ENCODE data around the gene ANO4.
A peak's percentile ranks its signal among the peaks of the same experiment; 100 is the strongest.
"Not testable (repeated sequence)": the region's sequence is repeated elsewhere in the genome, so short reads cannot be mapped to it uniquely, and the experiment has no call there.

ANO4 gene

DNA sequence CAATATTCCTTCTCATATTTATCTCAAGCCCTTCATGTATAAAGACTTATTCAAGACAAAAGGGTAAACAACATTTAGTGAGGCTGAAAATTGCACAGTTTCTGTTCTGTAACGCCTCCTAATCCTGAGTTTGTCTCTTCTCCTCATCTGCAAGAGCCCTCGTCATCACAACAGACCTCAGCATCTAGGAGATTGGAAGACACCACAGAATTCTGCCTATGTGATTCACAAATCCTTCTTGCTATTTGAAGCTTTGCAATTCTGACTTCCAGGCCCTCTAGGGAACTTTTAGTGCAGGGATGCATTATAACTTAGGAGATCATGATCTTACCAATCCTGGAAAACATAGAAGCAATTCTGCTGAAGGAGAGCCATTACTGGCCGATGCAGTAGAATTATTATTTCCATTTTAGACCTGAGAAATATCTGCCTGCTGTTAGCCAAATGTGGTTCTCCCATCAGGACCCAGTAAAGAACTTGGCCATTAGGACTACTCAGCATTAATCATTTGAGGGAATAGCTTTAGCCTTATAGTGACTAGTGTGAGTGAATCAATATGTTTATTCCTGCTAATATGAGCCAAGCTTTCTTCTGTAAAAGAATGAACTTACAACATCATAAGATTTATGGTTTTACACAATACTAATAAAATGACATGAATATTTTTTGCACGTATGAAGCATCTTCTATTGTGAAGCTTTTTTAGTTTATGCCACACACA is 119.5 kb downstream of the ANO4 start:
- no peaks in the 10 kb centered on the region for H3K4me1 ChIP-seq (ENCODE audit: insufficient read depth, insufficient read length)
- H3K36me3 ChIP-seq (ENCODE audit: insufficient read depth, insufficient read length, low read length), result peaks cover 3% of the 10 kb centered on the region
- no peak overlapping the region for H3K4me3 ChIP-seq (ENCODE audit: insufficient read length, low read depth)
- no peaks in the 10 kb centered on the region for H3K9me3 ChIP-seq (ENCODE audit: insufficient read depth, low read length)
- H3K27me3 ChIP-seq (ENCODE audit: insufficient read depth, insufficient read length), result no peaks in the 10 kb centered on the region
- no peak overlapping the region for H3K9ac ChIP-seq (ENCODE audit: insufficient read length, low read depth)
- TF ChIP-seq YY1 (IDR thresholded peaks at IDR 0.05; ENCODE audit: insufficient read depth, insufficient read length) (no peak), ZNF274 (IDR thresholded peaks at IDR 0.05; ENCODE audit: low read depth, low read length) (no peak), SUZ12 (IDR thresholded peaks at IDR 0.05; ENCODE audit: extremely low read depth, insufficient read depth, insufficient read length) (no peak)
- DNase-seq (ENCODE audit: low read depth, low spot score), result no peak

DNA sequence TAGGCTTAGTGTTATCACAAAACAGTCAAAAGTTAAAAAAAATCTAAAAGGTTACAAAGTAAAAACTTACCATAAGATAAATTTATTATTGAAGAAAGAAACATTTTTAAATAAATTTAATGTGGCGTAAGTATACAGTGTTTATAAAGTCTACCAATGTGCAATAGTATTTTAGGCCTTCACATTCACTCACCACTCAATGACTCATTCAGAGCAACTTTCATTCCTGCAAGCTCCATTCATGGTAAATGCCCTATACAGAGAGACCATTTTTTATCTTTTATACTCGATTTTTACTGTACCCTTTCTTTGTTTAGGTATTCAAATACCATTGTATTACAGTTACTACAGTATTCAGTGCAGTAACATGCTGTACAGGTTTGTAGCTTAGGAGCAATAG is 124.5 kb downstream of the ANO4 start:
- Histone ChIP-seq H3K9me3 (ENCODE audit: insufficient read depth, low read length) (no peaks in the 10 kb centered on the region; the same call in 1 of the 2 replicates), H3K9ac (ENCODE audit: insufficient read length, low read depth) (no peak overlapping the region), H3K36me3 (ENCODE audit: insufficient read depth, insufficient read length, low read length) (no peaks in the 10 kb centered on the region), H3K4me1 (ENCODE audit: insufficient read depth, insufficient read length) (no peaks in the 10 kb centered on the region), H3K27me3 (ENCODE audit: insufficient read depth, insufficient read length) (no peaks in the 10 kb centered on the region), H3K4me3 (ENCODE audit: insufficient read length, low read depth) (no peak overlapping the region)
- TF ChIP-seq ZNF274 (IDR thresholded peaks at IDR 0.05; ENCODE audit: low read depth, low read length), result no peak
- no peak for TF ChIP-seq SUZ12 (IDR thresholded peaks at IDR 0.05; ENCODE audit: extremely low read depth, insufficient read depth, insufficient read length)
- no peak for TF ChIP-seq YY1 (IDR thresholded peaks at IDR 0.05; ENCODE audit: insufficient read depth, insufficient read length)
- DNase-seq (ENCODE audit: low read depth, low spot score), result no peak

DNA sequence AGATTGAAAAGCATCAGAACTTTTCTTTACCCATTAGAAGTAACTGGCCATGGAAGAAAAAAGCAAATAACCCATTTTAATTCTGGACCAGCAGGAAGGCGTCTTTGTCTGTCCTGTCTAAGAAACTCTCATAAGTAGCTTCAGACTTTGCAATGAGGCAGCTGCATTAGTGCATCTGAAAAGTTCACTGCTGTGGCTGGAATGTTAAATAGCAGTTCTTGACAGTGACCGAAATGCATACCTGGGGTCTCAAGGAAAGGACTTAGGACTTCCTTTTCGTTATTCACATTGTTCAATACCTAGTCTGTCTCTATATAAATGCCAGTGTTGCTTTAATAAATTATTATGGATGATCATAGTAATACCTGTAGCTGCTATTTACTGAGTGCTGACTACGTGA is 125.9 kb downstream of the ANO4 start:
- Histone ChIP-seq H3K9me3 (ENCODE audit: insufficient read depth, low read length) (no peaks in the 10 kb centered on the region; the same call in 1 of the 2 replicates), H3K4me3 (ENCODE audit: insufficient read length, low read depth) (no peak overlapping the region), H3K9ac (ENCODE audit: insufficient read length, low read depth) (no peak overlapping the region), H3K27me3 (ENCODE audit: insufficient read depth, insufficient read length) (no peaks in the 10 kb centered on the region), H3K4me1 (ENCODE audit: insufficient read depth, insufficient read length) (no peaks in the 10 kb centered on the region), H3K36me3 (ENCODE audit: insufficient read depth, insufficient read length, low read length) (no peaks in the 10 kb centered on the region)
- no peak for TF ChIP-seq ZNF274 (IDR thresholded peaks at IDR 0.05; ENCODE audit: low read depth, low read length)
- peak; percentile 9 for DNase-seq (ENCODE audit: low read depth, low spot score)

DNA sequence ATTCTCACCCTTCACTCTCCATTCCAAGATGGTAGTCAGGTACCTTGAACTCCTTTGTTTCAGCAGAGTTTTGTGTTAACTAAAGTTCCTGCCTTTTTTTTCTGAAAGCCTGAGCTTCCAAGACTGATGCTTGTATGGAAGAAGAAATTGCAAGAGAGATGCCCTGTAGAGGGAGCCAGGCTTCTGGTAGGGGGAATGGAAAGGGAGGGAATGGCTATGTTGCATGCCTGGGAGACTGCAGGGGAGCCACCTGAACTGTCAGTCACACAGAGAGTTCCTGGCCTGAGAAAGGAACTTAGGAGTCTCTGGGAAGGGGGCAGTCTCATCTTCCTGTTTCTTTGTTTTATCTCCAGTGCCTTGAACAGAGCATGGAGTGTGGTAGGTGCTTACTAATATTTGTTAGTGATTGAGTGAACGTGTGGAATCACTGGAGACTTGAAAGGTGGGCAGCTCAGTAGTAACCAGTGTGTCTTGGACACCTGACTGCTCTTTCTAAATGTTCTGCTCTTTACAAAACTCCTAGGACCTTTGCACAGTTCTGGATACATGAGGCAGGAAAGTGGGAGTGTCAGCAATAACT is 132.2 kb downstream of the ANO4 start:
- TF ChIP-seq SUZ12 (IDR thresholded peaks at IDR 0.05; ENCODE audit: extremely low read depth, insufficient read depth, insufficient read length), result no peak
- TF ChIP-seq ZNF274 (IDR thresholded peaks at IDR 0.05; ENCODE audit: low read depth, low read length), result no peak
- TF ChIP-seq YY1 (IDR thresholded peaks at IDR 0.05; ENCODE audit: insufficient read depth, insufficient read length), result no peak
- H3K27me3 ChIP-seq (ENCODE audit: insufficient read depth, insufficient read length), result no peaks in the 10 kb centered on the region
- H3K9me3 ChIP-seq (ENCODE audit: insufficient read depth, low read length), result no peaks in the 10 kb centered on the region; the same call in 1 of the 2 replicates
- no peaks in the 10 kb centered on the region for H3K4me1 ChIP-seq (ENCODE audit: insufficient read depth, insufficient read length)
- H3K4me3 ChIP-seq (ENCODE audit: insufficient read length, low read depth), result no peak overlapping the region
- H3K9ac ChIP-seq (ENCODE audit: insufficient read length, low read depth), result no peak overlapping the region
- DNase-seq (ENCODE audit: low read depth, low spot score), result peak; percentile 81
- no peaks in the 10 kb centered on the region for H3K36me3 ChIP-seq (ENCODE audit: insufficient read depth, insufficient read length, low read length)

DNA sequence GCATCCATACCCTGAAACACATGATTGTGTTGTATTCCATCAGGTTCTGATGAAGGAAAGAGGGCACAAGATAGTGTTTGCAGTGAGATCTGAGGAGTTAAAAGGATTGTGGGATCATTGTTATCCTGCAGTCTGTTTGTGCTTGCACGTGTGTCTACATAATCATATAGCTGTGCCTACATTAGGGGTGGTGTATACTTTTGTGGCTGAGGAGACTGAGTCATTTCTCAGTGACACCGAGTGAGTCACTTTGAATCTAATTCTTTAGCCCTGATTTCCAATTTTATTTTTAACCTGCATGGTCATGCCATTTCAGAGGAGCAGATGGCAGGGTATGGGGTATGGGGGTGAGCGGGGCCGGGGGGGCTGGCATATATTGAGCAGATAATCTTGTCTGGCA is 133.2 kb downstream of the ANO4 start:
- Histone ChIP-seq H3K4me3 (ENCODE audit: insufficient read length, low read depth) (no peak overlapping the region), H3K27me3 (ENCODE audit: insufficient read depth, insufficient read length) (no peaks in the 10 kb centered on the region), H3K9ac (ENCODE audit: insufficient read length, low read depth) (no peak overlapping the region), H3K36me3 (ENCODE audit: insufficient read depth, insufficient read length, low read length) (no peaks in the 10 kb centered on the region), H3K4me1 (ENCODE audit: insufficient read depth, insufficient read length) (no peaks in the 10 kb centered on the region), H3K9me3 (ENCODE audit: insufficient read depth, low read length) (no peaks in the 10 kb centered on the region; the same call in 1 of the 2 replicates)
- no peak for DNase-seq (ENCODE audit: low read depth, low spot score)
- no peak for TF ChIP-seq YY1 (IDR thresholded peaks at IDR 0.05; ENCODE audit: insufficient read depth, insufficient read length)
- TF ChIP-seq ZNF274 (IDR thresholded peaks at IDR 0.05; ENCODE audit: low read depth, low read length), result no peak
- no peak for TF ChIP-seq SUZ12 (IDR thresholded peaks at IDR 0.05; ENCODE audit: extremely low read depth, insufficient read depth, insufficient read length)

DNA sequence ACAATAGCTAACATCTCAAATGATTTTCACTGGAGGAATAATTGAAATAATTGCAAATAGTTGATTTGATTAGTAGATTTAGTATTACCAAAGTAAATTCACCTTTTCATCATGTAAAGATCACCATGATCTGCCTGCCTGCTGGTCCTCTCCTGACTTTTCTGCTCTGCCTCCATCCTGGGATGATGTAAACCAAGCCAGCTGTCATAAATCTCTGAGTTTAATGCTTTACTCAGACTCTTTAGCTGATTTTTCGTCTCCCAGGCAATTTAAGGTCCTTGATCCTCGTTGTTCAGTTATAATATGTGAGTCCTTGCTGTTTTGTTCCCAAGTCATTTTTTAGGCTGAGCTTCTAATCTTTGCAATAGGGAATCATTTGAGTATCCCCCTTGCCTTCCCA is 138.0 kb downstream of the ANO4 start:
- Histone ChIP-seq H3K4me3 (ENCODE audit: insufficient read length, low read depth) (no peak overlapping the region), H3K36me3 (ENCODE audit: insufficient read depth, insufficient read length, low read length) (no peaks in the 10 kb centered on the region), H3K9ac (ENCODE audit: insufficient read length, low read depth) (no peak overlapping the region), H3K9me3 (ENCODE audit: insufficient read depth, low read length) (no peaks in the 10 kb centered on the region), H3K4me1 (ENCODE audit: insufficient read depth, insufficient read length) (no peaks in the 10 kb centered on the region), H3K27me3 (ENCODE audit: insufficient read depth, insufficient read length) (no peaks in the 10 kb centered on the region)
- TF ChIP-seq SUZ12 (IDR thresholded peaks at IDR 0.05; ENCODE audit: extremely low read depth, insufficient read depth, insufficient read length) (no peak), ZNF274 (IDR thresholded peaks at IDR 0.05; ENCODE audit: low read depth, low read length) (no peak), YY1 (IDR thresholded peaks at IDR 0.05; ENCODE audit: insufficient read depth, insufficient read length) (no peak)
- DNase-seq (ENCODE audit: low read depth, low spot score), result no peak

DNA sequence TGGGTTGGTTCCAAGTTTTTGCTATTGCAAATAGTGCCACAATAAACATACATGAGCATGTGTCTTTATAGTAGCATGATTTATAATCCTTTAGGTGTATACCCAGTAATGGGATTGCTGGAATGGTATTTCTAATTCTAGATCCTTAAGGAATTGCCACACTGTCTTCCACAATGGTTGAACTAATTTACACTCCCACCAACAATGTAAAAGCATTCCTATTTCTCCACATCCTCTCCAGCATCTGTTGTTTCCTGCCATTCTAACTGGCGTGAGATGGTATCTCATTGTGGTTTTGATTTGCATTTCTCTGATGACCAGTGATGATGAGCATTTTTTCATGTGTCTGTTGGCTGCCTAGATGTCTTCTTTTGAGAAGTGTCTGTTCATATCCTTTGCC is 139.0 kb downstream of the ANO4 start:
- not testable (repeated sequence) for H3K9me3 ChIP-seq (ENCODE audit: insufficient read depth, low read length); H3K36me3 ChIP-seq (ENCODE audit: insufficient read depth, insufficient read length, low read length); H3K4me1 ChIP-seq (ENCODE audit: insufficient read depth, insufficient read length); H3K27me3 ChIP-seq (ENCODE audit: insufficient read depth, insufficient read length); H3K4me3 ChIP-seq (ENCODE audit: insufficient read length, low read depth); DNase-seq (ENCODE audit: low read depth, low spot score); H3K9ac ChIP-seq (ENCODE audit: insufficient read length, low read depth)

All from NT2/D1 (cell line).